HepG2 (cell line): ENCODE results near the gene FNDC3B. TPM values are rescaled to one million over a fixed set of nuclear protein-coding genes. Genes with fewer than 3 reads are reported as not detected.

Experiments used
- ATAC-seq: fragments of 200-7000 bp; cut with Tn5 transposase; 3 replicates; pipeline ENCODE4 v1.9.1; 2020; ENCODE audit warnings: mild to moderate bottlenecking, moderate library complexity
- BruUV-seq: library from RNA; stranded (reverse); fragments of 400-500 nt; replicated peaks from 2 replicates; lab custom pipeline; 2021; lab: Mats Ljungman, UMichigan
- CTCF ChIA-PET: fragments of 300-600 bp; formaldehyde crosslinking; extraction: SDS; loops from one replicate; lab custom pipeline; 2021; ENCODE audit warnings: low total read pairs, inconsistent platforms, low intra/inter-chr PET ratio; lab: Yijun Ruan, JAX
- POLR2A ChIA-PET: fragments of 350-600 bp; sonication (Branson Sonifier 250); formaldehyde crosslinking; loops from one replicate; lab custom pipeline; 2020; ENCODE audit warnings: antibody characterized with exemption, inconsistent platforms; lab: Yijun Ruan, JAX
- DNase-seq: peaks from one replicate; pipeline ENCODE4 v3.0.0-alpha.2; 2015; ENCODE audit warnings: low spot score
- FAIRE-seq: peaks from 3 replicates; lab custom pipeline; 2011; peaks lifted over from hg19 to GRCh38; lab: Jason Lieb, UNC
- H2AFZ ChIP-seq: one replicate; pipeline ENCODE4 v1.6.1; 2011; ENCODE audit warnings: low read length, inconsistent platforms
- H3K27ac ChIP-seq: fragments of 300-600 bp; 3 replicates; pipeline ENCODE4 v1.8.0; 2011; ENCODE audit warnings: mixed run types, mild to moderate bottlenecking, mixed read lengths, low read length, inconsistent platforms; ENCODE audit not compliant: insufficient read depth; ENCODE audit errors: extremely low read length
- H3K27me3 ChIP-seq, 2 experiments: fragments of 200-600 bp in 1 of 2; 2 replicates in 1 of 2; 3 replicates in 1 of 2; pipeline versions ENCODE4 v1.6.0 to v1.8.0; 2011; ENCODE audit warnings: low read length in 2 of 2, mild to moderate bottlenecking in 2 of 2, moderate library complexity in 2 of 2, inconsistent platforms in 1 of 2; ENCODE audit not compliant: insufficient read depth in 2 of 2, control insufficient read depth in 1 of 2
- H3K36me3 ChIP-seq, 2 experiments: fragments of 200-600 bp in 1 of 2; replicated peaks in 1 of 2; 2 replicates in 1 of 2; 3 replicates in 1 of 2; pipeline versions ENCODE4 v1.5.1 to v1.8.0; 2011; ENCODE audit warnings: low read length in 2 of 2, inconsistent platforms in 1 of 2; ENCODE audit not compliant: insufficient read depth in 2 of 2, control insufficient read depth in 1 of 2
- H3K4me1 ChIP-seq: 2 replicates; pipeline ENCODE4 v1.5.1; 2012; ENCODE audit warnings: low read length, inconsistent platforms; ENCODE audit not compliant: insufficient read depth
- H3K4me2 ChIP-seq: 2 replicates; pipeline ENCODE4 v1.6.0; 2011; ENCODE audit warnings: low read depth, low read length, inconsistent platforms
- H3K4me3 ChIP-seq, 3 experiments: fragments of 200-600 bp in 1 of 3; sonication (generic), shearing (Covaris generic) in 1 of 3; replicated peaks in 1 of 3; 2 replicates each; pipeline ENCODE4 v1.5.1; 2011 to 2016; ENCODE audit warnings: low read length in 3 of 3, inconsistent platforms in 2 of 3, low read depth in 2 of 3, mild to moderate bottlenecking in 2 of 3, control low read depth in 1 of 3, mixed read lengths in 1 of 3; ENCODE audit not compliant: insufficient read depth in 1 of 3
- H3K79me2 ChIP-seq: one replicate; pipeline ENCODE4 v1.6.1; 2011; ENCODE audit warnings: low read length, inconsistent platforms; ENCODE audit not compliant: insufficient read depth
- H3K9ac ChIP-seq: 2 replicates; pipeline ENCODE4 v1.6.0; 2011; ENCODE audit warnings: mild to moderate bottlenecking, low read depth, low read length, inconsistent platforms; ENCODE audit not compliant: insufficient read depth
- H3K9me3 ChIP-seq: 2 replicates; pipeline ENCODE4 v1.5.1; 2012; ENCODE audit warnings: mild to moderate bottlenecking, low read length
- H4K20me1 ChIP-seq: 2 replicates; pipeline ENCODE4 v1.6.0; 2011; ENCODE audit warnings: inconsistent platforms, mild to moderate bottlenecking, low read length, moderate library complexity; ENCODE audit not compliant: insufficient read depth
- HNRNPK ChIP-seq: fragments of 200-400 bp; formaldehyde crosslinking; IDR thresholded peaks from 2 replicates; pipeline ENCODE4 v1.6.1; 2018; ENCODE audit warnings: low read length, low read depth, moderate library complexity, mild to moderate bottlenecking; ENCODE audit not compliant: poor library complexity, severe bottlenecking
- MBD4 ChIP-seq: IDR thresholded peaks from 2 replicates; pipeline ENCODE4 v1.6.1; 2012; ENCODE audit warnings: low read length, inconsistent platforms, borderline replicate concordance
- MEF2D ChIP-seq: sonication (generic); formaldehyde crosslinking; IDR thresholded peaks from 2 replicates; pipeline ENCODE4 v1.5.1; 2020; ENCODE audit warnings: mild to moderate bottlenecking, missing genetic modification reagents
- POLR2AphosphoS5 ChIP-seq: IDR thresholded peaks from 2 replicates; pipeline ENCODE4 v1.6.1; 2012; ENCODE audit warnings: low read depth, low read length
- RBM22 ChIP-seq: fragments of 200-400 bp; formaldehyde crosslinking; optimal IDR thresholded peaks from 2 replicates; pipeline ENCODE3; 2017; ENCODE audit warnings: mild to moderate bottlenecking, low read length, moderate library complexity
- RFX1 ChIP-seq: fragments of 450-650 bp; IDR thresholded peaks from 2 replicates; pipeline ENCODE4 v1.6.1; 2017
- RFX3 ChIP-seq: IDR thresholded peaks from 2 replicates; pipeline ENCODE4 v1.6.1; 2016; ENCODE audit warnings: missing biosample characterization, missing genetic modification reagents
- ZBTB33 ChIP-seq: sonication (generic); formaldehyde crosslinking; IDR thresholded peaks from 2 replicates; pipeline ENCODE4 v1.4.0; 2020; ENCODE audit warnings: missing genetic modification reagents
- ZNF460 ChIP-seq: sonication (generic); formaldehyde crosslinking; IDR thresholded peaks from 2 replicates; pipeline ENCODE4 v1.5.1; 2020; ENCODE audit warnings: missing genetic modification reagents, mild to moderate bottlenecking, borderline replicate concordance
- ZNF562 ChIP-seq: sonication (generic); formaldehyde crosslinking; IDR thresholded peaks from 2 replicates; pipeline ENCODE4 v1.8.0; 2022; ENCODE audit warnings: missing genetic modification reagents, borderline replicate concordance
- ZNF639 ChIP-seq: conservative IDR thresholded peaks from 2 replicates; pipeline ENCODE4 v1.6.1; 2018; ENCODE audit warnings: missing genetic modification reagents
- ZNF777 ChIP-seq: sonication (generic); formaldehyde crosslinking; IDR thresholded peaks from 2 replicates; pipeline ENCODE4 v1.4.0; 2020; ENCODE audit warnings: missing genetic modification reagents
- ZNF841 ChIP-seq: sonication (generic); formaldehyde crosslinking; IDR thresholded peaks from 2 replicates; pipeline ENCODE4 v1.8.1; 2023; ENCODE audit warnings: missing genetic modification reagents, borderline replicate concordance
- WGBS: methylation state at CpG from one replicate; pipeline ENCODE4 v1.1.6; 2017; ENCODE audit warnings: low lambda C conversion rate; 5-methylcytosine and 5-hydroxymethylcytosine counted together
- in situ Hi-C: cut with HindIII; loops from 2 replicates; pipeline ENCODE4 v1.10.0; 2017; ENCODE audit warnings: low pct_unique_long_range_greater_than_20kb; ENCODE audit not compliant: extremely low pct_ligation_motif_present
- intact Hi-C: fragments of 100-400 bp; cut with micrococcal nuclease; formaldehyde crosslinking; loops from one replicate; pipeline ENCODE4 v1.10.0; 2022; ENCODE audit not compliant: unreplicated experiment
- polyA plus RNA-seq, 8 experiments: library from polyadenylated mRNA; depleted of rRNA in 3 of 8; stranded (reverse) in 7 of 8; unstranded in 1 of 8; fragments of >200 nt; fragmentation: Illumina TruSeq in 4 of 8; extraction: Trizol in 4 of 8; gene quantifications; 2 replicates each; pipeline versions ENCODE4 v1.2.1 to v1.2.3, GENCODE V29; 2011 to 2016; ENCODE audit warnings: low read depth in 4 of 8, missing spikeins in 1 of 8, mixed read lengths in 1 of 8; ENCODE audit not compliant: insufficient read depth in 1 of 8
- total RNA-seq, 5 experiments: library from RNA; depleted of rRNA; stranded (reverse); fragments of >200 nt; fragmentation: Illumina TruSeq; extraction: Trizol; gene quantifications; 2 replicates each; pipeline ENCODE4 v1.2.3, GENCODE V29; 2016; ENCODE audit warnings: low read depth in 1 of 5

FNDC3B gene
- total and polyA plus RNA-seq, 2 of the 13 experiments (the other 11 are each of a cell fraction or from before 2014, with no cell fraction given) = 74.8 to 103 TPM

GRCh38 chr3:172193436-172193835 lies 154.1 kb downstream of the FNDC3B start:
- peaks cover 93% of the 10 kb centered on the region for H3K79me2 ChIP-seq
- H3K4me2 ChIP-seq = no peak overlapping the region
- peaks cover 62% of the 10 kb centered on the region for H3K4me1 ChIP-seq
- H3K27ac ChIP-seq = no peak overlapping the region
- no peaks in the 10 kb centered on the region for H3K9me3 ChIP-seq
- CTCF ChIA-PET = no interaction called here
- FAIRE-seq (no peak), ATAC-seq (no peak), DNase-seq (no peak)
- POLR2A ChIA-PET = no interaction called here
- WGBS = 100% methylated on average over 1 of the region's 1 CpG
- H2AFZ ChIP-seq = no peak overlapping the region
- no TSS peak for BruUV-seq
- no peaks in the 10 kb centered on the region for H3K27me3 ChIP-seq
- in situ Hi-C loops = no loop called here
- intact Hi-C loops = no loop called here
- H3K9ac ChIP-seq = no peak overlapping the region
- H3K4me3 ChIP-seq = no peak overlapping the region
- TF ChIP-seq MEF2D (no peak), RBM22 (peak; percentile 92)
- H3K36me3 ChIP-seq = peaks cover 5 to 43% of the 10 kb centered on the region in 2 experiments
- peaks cover 97% of the 10 kb centered on the region for H4K20me1 ChIP-seq

- H2AFZ ChIP-seq = no peak overlapping the region
- in situ Hi-C loops = no loop called here
- H3K4me2 ChIP-seq = no peak overlapping the region
- intact Hi-C loops = no loop called here
- H3K27ac ChIP-seq = peak overlapping the region; percentile 13
- no peaks in the 10 kb centered on the region for H3K9me3 ChIP-seq
- FAIRE-seq = no peak
- ATAC-seq = no peak; the same call in 2 of the 3 replicates
- ChIA-PET CTCF (no interaction called here), POLR2A (interaction anchor here (1.2 kb wide), 1 partner anchor 55 kb away, joined by 4 read pairs; no protein-coding TSS in a partner anchor)
- H3K27me3 ChIP-seq = no peaks in the 10 kb centered on the region
- WGBS = 75% methylated on average over 4 of the region's 4 CpGs
- H3K79me2 ChIP-seq = peaks cover 90% of the 10 kb centered on the region
- H3K4me3 ChIP-seq = no peak overlapping the region
- H4K20me1 ChIP-seq = peaks cover 92% of the 10 kb centered on the region
- H3K4me1 ChIP-seq = peaks cover 74% of the 10 kb centered on the region
- no peak for DNase-seq
- no peak overlapping the region for H3K9ac ChIP-seq
- peaks cover 7 to 38% of the 10 kb centered on the region in 2 experiments for H3K36me3 ChIP-seq
- BruUV-seq = no TSS peak
- no peak for TF ChIP-seq ZNF841 (CRISPR knock-in tag)
- TF ChIP-seq ZNF639 (CRISPR knock-in tag) = no peak
- peak; percentile 67 for TF ChIP-seq RBM22
- TF ChIP-seq ZNF460 (CRISPR knock-in tag) = no peak
- no peak for TF ChIP-seq HNRNPK
- TF ChIP-seq RFX1 = peak; percentile 61
- no peak for TF ChIP-seq ZNF777 (CRISPR knock-in tag)
- no peak for TF ChIP-seq ZNF562 (CRISPR knock-in tag)
- TF ChIP-seq POLR2AphosphoS5 = 0 out of 2 replicates have a peak, but pooled peaks have one; percentile 9
- peak; percentile 17; the same call in 1 of the 2 replicates for TF ChIP-seq ZBTB33
- peak; percentile 43; the same call in 1 of the 2 replicates for TF ChIP-seq RFX3 (CRISPR knock-in tag)
- peak; percentile 5; the same call in 1 of the 2 replicates for TF ChIP-seq MBD4
Measured at GRCh38 chr3:172194702-172195406, 155.5 kb downstream of the FNDC3B start.
